LNCAP (cell line): Measurements from ENCODE around the gene CCDC12.

Experiments used
- CTCF ChIP-seq: fragments of 450-650 bp; IDR thresholded peaks from 2 replicates; pipeline ENCODE4 v1.5.1; 2017; ENCODE audit warnings: mild to moderate bottlenecking

CCDC12 gene

GRCh38 chr3:47016934-47017435, 40.4 kb upstream of the CCDC12 start:
- TF ChIP-seq CTCF: no peak

- TF ChIP-seq CTCF: no peak
Observed at GRCh38 chr3:47016086-47016933, 39.8 kb upstream of the CCDC12 start.

GRCh38 chr3:47015151-47015550, 38.6 kb upstream of the CCDC12 start:
- TF ChIP-seq CTCF: no peak

- no peak for TF ChIP-seq CTCF
Observed at GRCh38 chr3:47014036-47014435, 37.5 kb upstream of the CCDC12 start.

- TF ChIP-seq CTCF: no peak
Observed at GRCh38 chr3:47013231-47013630, 36.7 kb upstream of the CCDC12 start.

GRCh38 chr3:47012342-47013230, 36.0 kb upstream of the CCDC12 start:
- no peak for TF ChIP-seq CTCF

GRCh38 chr3:47011371-47011770, 34.8 kb upstream of the CCDC12 start:
- TF ChIP-seq CTCF: no peak
